Left renal pelvis (tissue), 4 donors: ENCODE data around the gene STAP1. TPM values are rescaled to one million over a fixed set of nuclear protein-coding genes. Genes with fewer than 3 reads are reported as not detected.

ENCODE experiments used
- DNase-seq, 4 donors: peaks; one replicate each; pipeline ENCODE4 v3.0.0-alpha.2; 2013; ENCODE audit warnings: low read depth in 4 of 4, low spot score in 3 of 4
- polyA plus RNA-seq, 4 donors: library from polyadenylated mRNA; unstranded; fragments of 120-200 nt; gene quantifications; one replicate each; pipeline ENCODE4 v1.2.1, GENCODE V29; 2013; ENCODE audit not compliant: insufficient read length in 4 of 4

The STAP1 gene
- polyA plus RNA-seq, 4 donors, result 0.14 to 0.32 (median 0.26) TPM; not detected in 1

DNA sequence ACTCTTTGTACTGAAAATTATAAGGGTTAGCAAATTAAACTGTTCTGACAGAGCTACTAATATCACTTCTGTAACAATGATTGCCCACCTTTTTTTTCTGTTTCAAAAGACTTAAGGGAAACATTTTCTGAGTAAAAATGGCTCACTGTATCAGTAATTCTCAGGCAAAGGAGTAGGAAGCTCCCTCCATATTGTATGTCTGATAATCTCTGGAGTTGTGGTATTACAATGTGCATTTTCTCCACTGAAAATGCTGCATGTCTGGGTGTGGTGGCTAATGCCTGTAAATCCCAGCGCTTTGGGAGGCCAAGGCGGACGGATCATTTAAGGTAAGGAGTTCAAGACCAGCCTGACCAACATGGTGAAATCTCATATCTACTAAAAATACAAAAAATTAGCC is 4.4 kb upstream of the STAP1 start:
- no peak for DNase-seq

DNA sequence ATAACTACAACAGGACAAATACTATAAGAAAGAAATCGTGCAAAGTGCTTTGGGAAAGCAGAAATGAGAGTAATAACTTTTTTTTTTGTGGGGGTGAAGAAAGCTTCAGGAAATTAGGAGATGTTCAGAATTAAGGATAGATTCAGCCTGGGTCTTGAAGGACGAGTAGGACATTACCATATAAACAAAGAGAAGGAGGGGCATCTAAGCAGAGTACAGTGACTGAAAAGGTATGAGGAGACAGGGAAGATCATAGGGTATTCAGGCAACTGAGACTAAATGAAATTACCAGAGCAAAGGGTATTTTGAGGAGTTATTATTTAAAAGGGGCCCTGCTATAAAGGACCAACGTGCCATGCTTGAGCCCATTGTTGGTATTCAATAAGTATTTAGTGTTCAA is 3.1 kb upstream of the STAP1 start:
- no peak for DNase-seq

DNA sequence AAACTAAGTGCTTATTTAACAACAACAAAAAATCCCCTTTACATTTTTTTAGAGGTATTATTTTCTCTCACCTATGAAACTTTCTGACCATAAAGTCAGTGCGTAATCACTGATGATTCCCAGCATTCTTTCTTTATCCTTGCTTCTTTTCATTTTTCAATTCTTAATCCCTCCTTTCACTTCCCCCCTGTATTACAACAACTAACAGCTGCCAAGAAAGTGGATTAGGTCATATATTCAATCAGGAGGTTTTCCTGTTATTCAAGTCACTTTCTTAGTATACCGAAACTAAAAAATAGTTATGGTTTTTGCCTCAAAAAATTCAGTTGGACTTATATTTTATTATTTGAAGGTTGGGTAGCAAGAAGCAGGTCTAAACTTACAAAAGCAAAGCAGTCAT is 2.1 kb upstream of the STAP1 start:
- no peak for DNase-seq

DNA sequence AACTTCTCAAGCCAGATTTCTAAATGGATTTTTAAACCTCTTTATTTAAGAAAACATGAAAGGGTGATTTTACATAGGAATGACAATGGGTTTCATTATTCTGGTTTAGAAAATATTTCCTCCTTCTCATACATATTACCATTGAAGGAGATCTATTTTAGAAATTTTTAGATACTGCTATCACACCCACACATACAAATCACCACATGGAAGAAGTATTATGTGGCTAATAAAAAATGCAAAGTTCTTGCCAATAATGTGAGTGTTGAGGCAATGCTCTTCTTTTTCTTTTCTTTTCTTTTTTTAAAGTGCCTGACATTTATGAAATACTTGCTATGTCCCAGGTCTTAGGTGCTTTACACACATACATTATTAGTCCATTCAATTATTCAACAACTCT is 6.8 kb downstream of the STAP1 start:
- DNase-seq, result no peak

DNA sequence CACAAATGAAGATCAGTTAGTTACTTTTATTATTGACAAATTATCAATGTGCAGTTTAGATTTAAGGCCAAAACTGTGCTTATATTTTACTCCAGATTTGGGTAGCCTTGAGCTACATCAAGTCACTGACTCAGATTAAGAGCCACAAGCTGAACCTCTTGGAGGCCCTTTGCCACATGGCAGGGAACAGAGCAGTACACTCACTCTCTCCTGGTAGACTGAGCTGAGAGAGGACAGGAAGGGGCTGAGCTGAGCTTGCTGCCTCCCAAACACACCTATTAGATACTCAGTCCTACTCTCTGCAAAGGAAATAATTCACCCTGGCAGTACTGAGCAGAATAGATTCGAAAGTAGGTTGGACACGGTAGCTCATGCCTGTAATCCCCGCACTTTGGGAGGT is 7.8 kb downstream of the STAP1 start:
- no peak for DNase-seq

DNA sequence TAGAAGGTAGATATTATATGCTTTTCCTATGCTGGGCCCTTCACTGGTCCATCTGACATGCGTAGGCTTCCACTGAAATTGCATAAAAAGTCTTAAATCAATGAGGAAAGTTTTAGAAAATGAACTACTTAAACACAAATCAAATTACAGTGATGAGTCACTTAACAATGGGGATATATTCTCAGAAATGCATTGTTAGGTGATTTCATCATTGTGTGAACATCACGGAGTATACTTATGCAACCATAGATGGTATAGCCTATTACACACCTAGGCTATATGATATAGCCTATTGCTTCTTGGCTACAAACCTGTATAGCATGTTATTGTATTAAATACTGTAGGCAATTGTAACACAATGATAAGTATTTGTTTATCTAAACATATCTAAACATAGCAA is 10.3 kb downstream of the STAP1 start:
- no peak for DNase-seq

DNA sequence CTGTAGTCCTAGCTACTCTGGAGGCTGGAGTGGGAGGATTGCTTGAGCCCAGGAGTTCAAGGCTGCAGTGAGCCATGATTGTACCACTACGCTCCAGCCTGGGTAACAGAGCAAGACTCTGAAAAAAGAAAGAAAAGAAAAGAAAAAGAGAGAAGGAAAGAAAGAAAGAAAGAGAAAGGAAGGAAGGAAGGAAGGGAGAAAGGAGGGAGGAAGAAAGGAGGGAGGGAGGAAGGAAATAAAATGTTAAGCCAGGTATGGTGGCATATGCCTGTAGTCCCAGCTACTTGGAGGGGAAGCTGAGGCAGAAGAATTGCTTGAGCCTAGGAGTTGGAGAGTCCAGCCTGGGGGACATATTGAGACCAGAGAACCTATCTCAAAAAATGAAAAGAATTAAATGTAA is 12.0 kb downstream of the STAP1 start:
- DNase-seq, result no peak

DNA sequence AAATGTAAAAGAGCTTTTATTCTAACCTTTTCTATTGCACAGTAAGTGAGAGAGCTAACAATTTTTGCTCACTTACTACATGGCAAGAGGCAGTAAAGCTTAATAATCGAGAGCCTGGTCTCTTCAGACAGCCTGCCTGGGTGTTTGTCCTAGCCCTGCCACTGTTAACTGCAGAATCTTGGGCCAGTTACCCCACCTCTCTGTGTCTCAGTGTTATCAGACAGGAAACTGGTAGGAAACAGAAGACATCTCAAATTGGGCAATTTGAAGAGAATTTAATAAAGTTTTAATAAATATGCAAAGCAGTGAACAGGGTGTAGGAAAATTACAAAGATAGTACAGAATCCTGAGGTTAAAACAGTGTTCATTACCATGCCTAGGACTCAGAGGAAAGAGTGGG is 13.4 kb downstream of the STAP1 start:
- DNase-seq, result no peak

DNA sequence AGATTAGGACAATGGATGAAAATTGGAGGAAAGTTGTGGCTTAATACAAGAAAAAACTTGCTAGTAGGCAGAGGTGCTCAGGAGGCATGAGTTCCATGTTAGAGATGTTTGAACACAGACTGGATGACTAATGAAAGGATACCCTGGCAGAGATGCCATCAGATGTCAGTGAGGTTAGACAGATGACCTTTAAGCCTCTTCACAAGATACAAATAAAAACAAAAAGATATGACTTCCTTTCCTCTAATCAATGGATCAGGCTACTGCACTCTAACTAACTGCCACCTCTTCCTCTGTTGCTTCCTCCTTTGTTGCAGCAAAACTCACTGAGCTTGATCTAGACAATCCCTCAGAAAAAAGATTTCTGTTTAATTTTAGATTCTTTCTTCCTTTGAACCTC is 14.7 kb downstream of the STAP1 start:
- no peak for DNase-seq

DNA sequence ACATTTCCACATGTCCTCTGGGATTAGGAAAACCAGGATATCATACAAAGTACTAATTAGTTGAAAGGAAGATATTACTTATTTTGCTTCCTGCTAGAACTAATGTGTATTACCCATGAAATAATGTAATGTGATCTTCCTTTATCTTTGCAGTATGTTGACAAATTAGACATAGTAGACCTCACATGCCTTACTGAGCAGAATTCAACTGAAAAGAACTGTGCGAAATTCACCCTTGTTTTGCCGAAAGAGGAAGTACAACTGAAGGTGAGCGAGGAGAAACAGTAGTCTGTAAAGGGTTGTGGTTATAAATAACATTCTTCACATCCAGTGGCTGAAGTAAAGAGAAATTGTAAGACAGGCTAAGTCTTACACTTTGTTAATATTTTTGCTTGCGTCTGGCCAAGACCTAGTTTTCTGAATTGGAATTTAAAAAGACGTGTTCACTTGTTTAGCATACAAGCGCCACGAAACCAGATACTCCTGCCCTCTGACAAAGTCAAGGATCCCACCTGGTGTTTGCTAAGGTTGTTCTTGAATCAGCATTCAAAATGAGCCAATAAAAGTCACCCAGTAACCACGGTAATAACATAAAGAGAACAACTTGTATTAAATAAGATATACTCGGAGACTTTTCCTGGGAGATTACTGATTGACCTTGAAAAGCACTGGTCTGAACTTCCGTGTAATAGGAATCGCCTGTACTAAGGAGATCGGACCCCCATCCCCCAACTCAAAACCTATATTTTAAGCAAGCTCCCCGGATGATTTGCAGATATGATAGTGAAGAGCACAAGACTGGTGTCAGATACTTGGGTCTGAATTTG is 16.9 kb downstream of the STAP1 start:
- DNase-seq, result peak in 2 of 4 donors; percentile 6 to 41

DNA sequence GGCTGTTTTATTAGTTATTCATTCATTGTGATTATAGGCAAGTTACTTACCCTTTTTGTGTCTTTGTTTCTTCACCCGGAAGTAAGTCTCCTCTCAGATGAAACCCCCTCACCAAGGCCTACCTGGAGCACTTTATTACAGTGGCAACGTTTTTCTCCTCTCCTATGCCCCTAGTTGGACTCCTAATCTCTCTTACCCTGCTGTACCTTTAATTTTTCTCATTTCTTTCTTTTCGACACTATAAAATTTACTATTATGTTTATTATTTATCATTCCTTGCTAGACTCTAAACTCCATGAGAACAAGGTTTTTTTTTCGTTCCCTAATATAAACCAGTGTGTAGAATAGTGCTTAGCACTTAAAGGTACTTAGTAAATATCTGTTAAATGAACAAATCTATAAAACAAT is 17.5 kb downstream of the STAP1 start:
- no peak for DNase-seq

DNA sequence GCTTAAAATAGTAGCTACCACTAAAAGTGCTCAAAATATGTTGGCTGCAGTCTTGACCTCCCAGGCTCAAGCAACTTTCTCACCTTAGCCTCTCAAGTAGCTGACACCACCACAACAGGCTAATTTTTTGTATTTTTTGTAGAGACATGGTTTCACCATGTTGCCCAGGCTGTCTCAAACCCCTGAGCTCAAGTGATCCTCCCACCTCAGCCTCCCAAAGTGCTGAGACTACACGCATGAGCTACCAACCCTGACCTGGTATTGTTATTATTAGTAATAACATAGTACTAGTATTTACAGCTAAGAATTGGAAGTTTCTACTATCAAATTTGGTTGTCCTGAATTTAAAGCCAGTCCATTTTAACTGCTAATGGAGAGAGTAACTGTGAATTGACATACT is 18.0 kb downstream of the STAP1 start:
- DNase-seq, result no peak

DNA sequence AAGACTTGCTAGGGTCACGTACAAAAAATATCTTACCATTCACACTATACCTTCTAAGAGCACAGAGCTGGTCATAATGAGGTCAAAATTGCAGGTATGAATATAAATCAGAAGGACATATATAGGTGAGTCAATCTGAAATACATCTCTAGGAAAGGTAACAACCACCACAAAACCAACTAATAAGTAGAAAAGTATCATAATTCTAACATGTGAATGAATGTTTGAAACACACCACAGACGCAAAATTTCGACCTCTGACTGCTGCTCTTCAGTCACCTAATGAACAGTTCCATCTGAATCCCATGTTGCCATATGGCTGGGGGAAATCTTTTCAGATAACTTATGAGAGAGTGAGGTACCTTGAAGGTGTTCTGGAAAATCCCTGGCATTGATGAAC is 22.1 kb downstream of the STAP1 start:
- DNase-seq, result no peak

DNA sequence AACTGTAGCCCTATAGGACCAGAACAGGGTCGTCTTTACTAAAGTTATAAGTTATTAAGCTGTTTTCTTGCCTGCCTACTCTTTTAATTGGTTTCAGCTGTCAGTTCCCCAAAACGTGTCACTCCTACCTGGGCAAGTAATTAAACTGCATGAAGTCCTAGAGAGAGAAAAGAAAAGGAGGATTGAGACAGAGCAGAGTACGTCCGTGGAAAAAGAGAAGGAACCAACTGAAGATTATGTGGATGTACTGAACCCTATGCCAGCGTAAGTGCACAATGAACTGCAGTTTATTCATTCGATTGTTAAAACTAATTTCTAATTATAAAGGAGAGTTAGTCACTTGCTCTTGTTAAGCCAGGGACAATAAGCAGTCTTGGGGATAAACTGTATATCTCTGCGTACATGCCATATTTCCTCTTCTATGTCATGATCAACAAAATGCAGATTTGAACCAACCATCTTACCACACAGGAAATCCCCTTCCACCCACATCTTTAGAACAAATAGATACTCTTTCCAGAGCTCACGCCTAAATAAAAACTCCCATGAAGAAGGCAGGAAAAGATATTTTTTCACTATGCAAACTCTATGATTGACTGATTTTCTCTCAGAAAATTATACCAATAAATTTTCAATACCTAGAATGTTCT is 22.8 kb downstream of the STAP1 start:
- DNase-seq, result no peak

DNA sequence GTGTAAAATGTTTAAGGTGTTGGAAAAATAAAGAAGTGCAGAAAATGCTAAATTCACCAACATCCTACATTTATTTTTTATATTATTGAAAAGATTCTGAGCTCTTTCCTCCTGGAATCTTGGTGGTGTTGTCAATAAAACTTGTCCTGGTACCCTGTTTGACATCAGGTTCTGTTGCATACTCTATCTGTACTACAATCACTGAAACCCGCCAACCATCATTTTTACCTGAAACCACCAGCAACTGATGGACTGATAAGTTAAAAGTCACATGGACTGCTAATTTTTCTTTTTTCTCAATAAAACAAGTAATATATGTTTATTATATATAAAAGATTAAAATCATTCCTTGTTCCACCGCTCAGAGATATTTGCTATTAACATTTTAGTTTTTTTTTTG is 23.4 kb downstream of the STAP1 start:
- DNase-seq, result no peak

DNA sequence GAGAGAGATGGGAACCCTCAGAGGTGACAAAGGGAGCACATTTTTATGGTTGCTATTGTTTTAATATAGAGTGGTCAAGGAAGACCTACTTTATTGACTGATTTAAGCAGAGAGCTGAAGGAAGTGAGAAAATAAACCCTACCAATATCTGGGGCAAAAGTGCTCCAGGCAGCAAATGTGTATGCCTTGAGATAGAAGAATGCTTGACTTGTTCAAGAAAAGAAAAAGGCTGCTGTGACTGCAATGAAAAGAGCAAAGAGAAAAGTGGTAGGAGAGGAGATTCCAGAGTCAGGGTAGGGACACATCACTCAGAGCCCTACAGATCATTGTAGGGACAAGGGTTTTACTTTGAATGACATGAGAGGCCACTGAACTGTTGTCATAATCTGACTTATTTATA is 26.0 kb downstream of the STAP1 start:
- no peak for DNase-seq

DNA sequence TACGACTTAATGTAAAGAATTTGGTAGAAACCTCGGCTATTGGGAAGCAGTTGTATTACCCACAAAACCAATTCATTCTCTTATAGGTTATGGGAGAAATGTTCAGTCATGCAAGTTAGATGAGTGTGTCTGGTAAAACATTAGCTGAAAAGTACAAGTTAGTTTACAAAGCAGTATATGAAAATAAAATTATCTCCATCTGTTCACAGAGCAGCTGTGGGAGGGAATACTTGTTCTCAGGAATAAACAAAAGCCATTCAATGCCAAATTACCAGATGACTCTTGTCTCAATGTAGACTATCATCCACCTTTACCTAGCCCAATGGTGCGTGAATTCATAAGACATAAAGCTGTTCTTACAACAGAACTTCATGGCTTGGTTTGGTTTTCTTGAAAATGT is 28.6 kb downstream of the STAP1 start:
- DNase-seq, result no peak

DNA sequence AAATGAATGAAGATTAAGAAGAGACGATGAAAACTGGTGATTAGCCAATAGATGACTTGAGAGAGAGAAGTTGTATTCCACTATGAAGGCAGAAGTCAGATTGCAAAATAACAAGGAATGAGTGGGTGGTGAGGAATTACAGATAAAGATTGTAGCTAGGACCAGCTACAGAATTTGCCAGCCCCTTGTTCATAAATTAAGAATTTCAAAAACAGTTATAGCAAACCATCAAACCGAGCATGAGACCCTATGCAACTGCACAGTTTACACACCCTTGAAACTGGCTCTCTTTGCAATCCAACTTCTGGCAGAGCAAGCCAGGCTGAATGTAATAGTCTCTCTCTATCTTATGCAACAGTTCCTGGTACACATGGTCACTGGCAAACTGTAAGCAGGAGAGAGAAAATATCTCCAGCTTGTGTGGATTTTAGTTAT is 35.2 kb downstream of the STAP1 start:
- no peak for DNase-seq

DNA sequence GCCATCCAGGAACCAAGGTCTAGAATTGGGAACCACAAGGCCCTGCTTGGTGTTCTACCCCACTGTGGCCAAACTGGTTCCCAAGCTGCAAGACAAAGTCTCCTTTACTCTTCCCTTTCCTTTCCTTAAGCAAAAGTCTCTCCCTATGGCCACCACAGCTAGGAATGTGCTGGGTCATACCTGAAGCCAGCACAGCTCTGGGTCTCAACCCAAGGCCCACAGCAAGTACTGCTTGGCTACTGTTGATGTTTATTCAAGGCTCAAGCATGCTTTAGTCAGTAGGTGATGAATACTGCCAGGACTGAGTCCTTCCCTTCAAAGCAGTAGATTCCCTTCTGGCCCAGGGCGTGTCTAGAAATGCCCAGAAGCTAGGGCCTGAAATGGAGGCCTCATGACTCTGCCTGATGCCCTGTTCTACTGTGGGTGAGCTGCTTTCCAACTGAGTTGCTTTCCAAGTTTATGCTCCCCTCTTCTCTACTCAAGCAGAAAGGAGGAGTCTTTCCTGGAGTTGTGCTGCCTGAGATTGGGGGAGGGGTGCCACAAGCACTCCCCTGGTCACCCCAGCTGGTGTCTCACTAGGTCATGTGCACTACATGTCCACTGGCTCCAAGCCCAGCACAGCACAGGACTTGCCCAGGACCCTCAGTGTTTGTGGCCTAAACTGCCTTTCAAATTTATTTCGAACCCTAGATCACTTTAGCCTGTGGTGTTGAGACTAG is 44.9 kb downstream of the STAP1 start:
- DNase-seq, result no peak

DNA sequence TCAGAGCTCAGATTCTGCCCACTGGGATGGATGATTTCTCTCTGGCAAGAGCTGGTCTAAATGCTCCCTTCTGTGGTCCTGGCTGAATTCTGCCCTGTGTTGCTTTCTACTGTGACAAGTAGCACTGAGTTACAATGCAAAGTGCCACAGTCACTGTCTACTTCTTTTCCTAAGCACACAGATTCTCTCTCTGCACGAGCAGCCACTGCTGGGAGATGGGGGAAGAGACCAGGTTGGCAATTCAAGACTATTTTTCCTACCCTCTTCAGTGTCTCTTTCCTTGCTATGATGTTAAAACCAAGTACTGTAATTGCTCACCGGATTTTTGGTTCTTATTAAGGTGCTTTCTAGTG is 45.5 kb downstream of the STAP1 start:
- no peak for DNase-seq

DNA sequence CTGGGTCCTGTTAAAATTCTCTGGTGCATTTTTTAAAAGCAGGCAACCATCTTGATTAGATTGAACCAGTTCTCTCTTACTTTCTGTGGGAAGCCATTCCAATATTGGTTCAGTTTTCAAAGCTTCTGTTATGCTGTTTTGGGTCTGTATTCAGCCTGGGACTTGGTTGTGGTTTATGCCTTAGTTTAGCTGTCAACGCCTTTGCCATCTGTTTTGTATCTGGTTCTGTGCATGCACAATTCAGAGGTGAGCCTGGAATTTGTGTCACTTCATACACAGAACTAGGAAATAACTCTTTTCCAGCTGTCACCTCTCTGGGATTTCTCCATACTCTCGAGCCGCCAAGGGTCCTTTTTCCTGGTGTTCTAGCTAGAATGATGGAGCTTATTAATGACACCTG is 46.2 kb downstream of the STAP1 start:
- DNase-seq, result no peak

DNA sequence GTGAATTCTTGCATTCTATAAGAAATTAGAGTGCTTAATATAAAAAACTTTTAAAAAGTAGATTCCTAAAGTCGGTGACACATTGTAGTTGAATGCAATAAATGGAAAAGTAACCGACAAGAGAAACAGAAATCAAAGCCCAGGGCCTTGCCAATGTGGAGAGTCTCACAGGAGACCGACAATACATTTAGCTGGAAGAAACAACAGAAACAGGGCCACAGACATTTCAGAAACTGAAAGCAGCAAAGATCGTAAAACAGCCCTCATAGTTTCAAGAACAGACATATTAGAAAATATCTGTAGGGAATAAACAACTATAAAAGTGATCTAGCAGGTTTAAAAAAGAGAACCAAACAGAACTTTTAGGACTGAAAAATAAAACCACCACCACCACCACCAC is 49.5 kb downstream of the STAP1 start:
- DNase-seq, result no peak
